A673 (cell line): ENCODE measurements around the gene KRTAP24-1.

ENCODE experiments used
- CTCF ChIP-seq: fragments of 300-800, 200-600 bp; sonication (generic); conservative IDR thresholded peaks from 2 replicates; pipeline ENCODE4 v1.5.1; 2017; ENCODE audit warnings: low read depth, mild to moderate bottlenecking, antibody characterized with exemption, low read length, moderate library complexity, mixed read lengths
- EZH2 ChIP-seq: fragments of 200-600 bp; sonication (generic); IDR thresholded peaks from 2 replicates; pipeline ENCODE4 v1.6.1; 2017; ENCODE audit warnings: borderline replicate concordance, low read depth, mild to moderate bottlenecking, mixed read lengths, antibody characterized with exemption, low read length; ENCODE audit not compliant: poor library complexity, severe bottlenecking

- TF ChIP-seq EZH2 (no peak), CTCF (no peak)
Measured at GRCh38 chr21:30240661-30241060, 42.1 kb downstream of the KRTAP24-1 start.
